Right renal pelvis (tissue), 4 donors: Measurements from ENCODE around the gene RBM4B. TPM values are rescaled to one million over a fixed set of nuclear protein-coding genes. Genes with fewer than 3 reads are reported as not detected.
"Not testable (repeated sequence)": the region's sequence is repeated elsewhere in the genome, so short reads cannot be mapped to it uniquely, and the experiment has no call there.

ENCODE experiments used
- DNase-seq, 4 donors: peaks; one replicate each; pipeline ENCODE4 v3.0.0-alpha.2; 2013; ENCODE audit warnings: low read depth in 4 of 4, low spot score in 3 of 4, missing footprints in 1 of 4
- polyA plus RNA-seq, 4 donors: library from polyadenylated mRNA; unstranded; fragments of 120-200 nt; gene quantifications; one replicate each; pipeline ENCODE4 v1.2.1, GENCODE V29; 2013; ENCODE audit not compliant: insufficient read length in 4 of 4

The RBM4B gene
- polyA plus RNA-seq, 4 donors, result 58.1 to 68.9 (median 67.5) TPM

DNA sequence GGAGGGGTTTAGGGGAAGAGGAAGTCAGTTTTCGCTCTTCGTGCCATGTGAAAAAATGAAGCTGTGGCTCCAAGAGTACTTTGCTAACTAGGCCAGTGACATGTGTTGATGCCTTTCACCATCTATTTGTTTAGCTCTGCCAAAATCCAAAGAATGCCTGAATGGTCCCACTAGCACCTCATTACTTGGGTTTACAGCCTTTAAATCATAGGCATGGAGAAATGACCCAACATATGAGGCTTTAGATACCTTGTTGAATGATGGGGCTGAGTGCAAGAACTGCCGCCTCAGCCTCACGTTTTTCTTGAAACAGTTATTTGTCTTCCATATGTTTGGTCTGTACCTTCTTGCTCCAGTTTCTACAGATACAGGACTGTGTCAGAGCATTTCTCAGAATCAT, 30.9 kb downstream of the RBM4B start:
- DNase-seq, result no peak

DNA sequence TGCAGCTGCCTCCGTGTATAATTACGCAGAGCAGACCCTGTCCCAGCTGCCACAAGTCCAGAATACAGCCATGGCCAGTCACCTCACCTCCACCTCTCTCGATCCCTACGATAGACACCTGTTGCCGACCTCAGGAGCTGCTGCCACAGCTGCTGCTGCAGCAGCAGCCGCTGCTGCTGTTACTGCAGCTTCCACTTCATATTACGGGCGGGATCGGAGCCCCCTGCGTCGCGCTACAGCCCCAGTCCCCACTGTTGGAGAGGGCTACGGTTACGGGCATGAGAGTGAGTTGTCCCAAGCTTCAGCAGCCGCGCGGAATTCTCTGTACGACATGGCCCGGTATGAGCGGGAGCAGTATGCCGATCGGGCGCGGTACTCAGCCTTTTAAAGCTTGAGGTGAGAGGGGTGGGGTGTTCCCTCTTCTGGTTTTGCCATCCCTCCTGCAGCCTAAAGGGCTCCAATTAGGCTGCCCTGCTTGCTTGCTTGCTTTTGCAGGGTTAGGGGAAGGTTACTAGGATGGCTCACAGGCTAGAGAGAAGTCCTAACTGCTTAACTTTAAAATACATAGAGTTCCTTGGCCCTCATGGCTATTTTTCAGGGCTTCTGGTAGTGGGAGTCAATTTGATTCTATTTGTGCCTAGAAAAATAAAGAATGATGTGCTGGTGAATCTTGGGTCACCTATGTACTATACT, 33.8 kb downstream of the RBM4B start:
- DNase-seq, result no peak

DNA sequence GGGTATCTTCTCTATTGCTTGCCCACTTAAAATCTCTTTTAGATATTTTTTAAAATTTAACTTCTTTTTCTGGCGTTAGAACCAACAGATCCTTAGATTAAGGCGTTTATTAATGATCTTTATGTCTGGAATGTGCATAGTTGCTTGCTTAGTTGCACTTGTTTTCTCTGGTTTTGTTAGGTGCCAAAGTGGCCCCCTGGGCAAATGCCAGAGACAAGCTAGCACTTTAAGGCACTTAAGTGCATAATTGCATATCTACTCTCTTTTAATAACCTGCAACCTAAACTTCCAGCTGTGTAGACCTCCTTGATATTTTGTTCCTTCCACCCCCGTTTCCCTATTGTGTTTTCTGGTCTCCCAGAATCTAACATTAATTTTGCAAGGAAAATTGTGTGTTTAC, 35.9 kb downstream of the RBM4B start:
- no peak for DNase-seq

DNA sequence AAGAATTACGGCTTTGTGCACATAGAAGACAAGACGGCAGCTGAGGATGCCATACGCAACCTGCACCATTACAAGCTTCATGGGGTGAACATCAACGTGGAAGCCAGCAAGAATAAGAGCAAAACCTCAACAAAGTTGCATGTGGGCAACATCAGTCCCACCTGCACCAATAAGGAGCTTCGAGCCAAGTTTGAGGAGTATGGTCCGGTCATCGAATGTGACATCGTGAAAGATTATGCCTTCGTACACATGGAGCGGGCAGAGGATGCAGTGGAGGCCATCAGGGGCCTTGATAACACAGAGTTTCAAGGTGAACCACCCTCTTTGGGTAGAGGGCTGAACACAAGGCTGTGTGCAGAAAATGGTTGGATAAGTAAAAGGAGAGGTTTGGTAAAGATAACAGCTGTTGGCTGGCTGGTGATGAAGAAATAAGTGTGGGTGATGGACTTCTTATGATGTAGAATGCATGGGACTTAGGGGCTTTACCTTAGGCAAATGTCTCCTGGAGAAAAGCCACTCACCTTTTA, 37.8 kb downstream of the RBM4B start:
- not testable (repeated sequence) for DNase-seq

DNA sequence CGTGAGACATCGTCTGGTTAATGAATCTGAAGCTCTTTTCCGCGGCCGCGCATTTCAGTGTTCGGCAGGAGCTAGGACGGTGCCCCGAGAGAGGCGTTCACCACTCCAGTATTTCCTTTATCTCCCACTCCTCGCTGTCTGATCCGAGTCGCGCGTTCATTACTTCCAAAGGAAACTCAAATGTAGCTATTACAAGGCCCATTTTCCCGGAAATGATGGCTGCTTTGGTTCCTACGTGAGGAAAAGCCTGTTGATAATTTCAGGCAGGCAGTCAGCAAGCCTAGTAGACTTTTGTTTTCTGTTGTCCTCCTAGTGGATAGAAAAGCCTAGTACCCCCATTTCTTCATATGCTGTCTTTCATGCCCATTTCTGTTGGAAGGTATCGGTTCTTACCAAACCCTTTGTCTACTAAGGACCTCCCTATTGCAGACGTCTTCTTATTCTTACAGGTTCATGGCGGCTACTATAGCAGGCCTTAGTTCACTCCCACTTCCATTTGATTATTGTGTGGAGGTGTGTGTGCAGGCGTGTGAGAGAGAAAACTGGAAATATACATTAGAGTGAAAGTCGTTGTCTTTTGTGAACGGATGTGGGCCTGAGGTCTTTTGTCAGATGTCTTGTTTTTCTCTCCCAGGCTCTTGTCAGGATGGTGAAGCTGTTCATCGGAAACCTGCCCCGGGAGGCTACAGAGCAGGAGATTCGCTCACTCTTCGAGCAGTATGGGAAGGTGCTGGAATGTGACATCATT, 38.4 kb downstream of the RBM4B start:
- DNase-seq, result peak in 3 of 4 donors; percentile 16 to 31 (median 31)

DNA sequence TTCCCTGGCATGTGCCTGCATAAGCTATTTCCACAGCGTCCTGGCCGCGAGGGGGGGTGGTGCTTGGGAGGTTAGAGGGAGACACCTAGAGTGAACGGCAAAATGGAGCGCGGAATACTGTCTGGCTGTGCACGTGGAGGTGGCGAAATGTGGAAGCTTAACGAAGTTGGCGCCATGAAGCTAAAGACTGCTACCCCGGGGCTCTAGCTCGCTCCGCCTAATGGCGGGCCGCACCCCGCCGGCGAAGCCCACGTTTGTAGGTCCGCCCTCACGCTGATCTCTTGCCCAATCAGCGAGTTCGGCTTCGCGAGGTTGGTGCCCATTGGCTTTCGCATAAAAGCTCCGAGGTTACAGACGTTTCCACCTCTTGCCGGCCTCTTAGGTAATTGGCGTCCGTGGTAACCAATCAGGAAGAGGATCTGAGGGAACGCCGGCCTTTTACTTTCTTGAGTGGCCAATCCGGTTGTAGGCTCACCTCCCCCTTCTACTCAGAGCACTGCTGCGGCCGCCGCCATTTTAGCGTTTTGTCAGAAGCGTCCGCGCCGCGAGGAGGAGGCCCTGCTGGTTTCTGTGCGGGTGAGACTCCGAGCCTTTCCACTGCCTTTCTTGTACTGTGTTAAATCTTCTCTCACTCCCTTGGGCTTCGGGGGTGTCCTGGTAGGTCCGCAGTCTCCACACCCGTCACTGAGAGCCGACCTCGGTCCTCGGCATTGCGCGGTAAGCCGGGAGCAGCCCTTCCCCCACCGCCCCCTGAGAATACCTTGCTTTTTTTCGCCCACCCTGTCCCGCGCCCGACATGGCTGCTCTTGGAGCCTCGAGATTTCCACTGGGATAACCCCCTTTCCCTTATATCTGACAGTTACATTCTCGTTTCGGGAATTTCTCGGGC, 39.3 kb downstream of the RBM4B start, which contains the start of gene RBM4:
Gene RBM4, plus strand, starts transcription at position 527 of the 889 bp plus-strand sequence. CDS start 1,009 bp downstream, outside the sequence.
- peak; percentile 97 to 100 (median 100) for DNase-seq

DNA sequence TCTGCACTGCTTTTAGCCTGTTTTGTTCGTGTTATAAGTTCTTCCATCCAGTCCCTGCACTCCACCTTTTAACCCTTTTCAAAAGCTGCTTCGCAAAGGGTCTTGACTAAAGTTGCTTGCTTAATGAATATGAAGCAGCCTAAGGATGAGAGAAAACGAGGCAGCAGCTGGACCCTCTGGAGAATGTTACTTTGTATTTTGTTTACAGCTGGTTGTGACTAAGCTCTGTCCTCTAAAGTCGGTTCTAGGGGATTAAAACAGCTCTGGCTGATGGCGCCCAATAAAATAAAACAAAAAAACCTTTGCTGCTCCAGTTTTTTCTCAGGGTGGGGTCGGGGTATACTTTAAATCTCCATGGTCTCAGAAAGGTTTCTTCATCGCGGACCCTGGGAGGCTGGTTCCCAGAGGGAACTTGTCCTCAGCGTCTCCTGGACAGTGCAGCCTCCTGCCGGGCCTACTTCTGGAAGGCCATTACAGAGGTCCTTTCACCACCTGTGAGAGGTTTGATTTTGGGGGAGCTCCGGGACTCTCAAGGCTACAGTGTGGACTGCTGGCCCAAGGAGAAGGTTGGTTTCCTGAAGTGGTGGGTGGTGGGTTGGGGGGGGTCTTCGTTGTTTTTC, 40.0 kb downstream of the RBM4B start:
- no peak for DNase-seq

DNA sequence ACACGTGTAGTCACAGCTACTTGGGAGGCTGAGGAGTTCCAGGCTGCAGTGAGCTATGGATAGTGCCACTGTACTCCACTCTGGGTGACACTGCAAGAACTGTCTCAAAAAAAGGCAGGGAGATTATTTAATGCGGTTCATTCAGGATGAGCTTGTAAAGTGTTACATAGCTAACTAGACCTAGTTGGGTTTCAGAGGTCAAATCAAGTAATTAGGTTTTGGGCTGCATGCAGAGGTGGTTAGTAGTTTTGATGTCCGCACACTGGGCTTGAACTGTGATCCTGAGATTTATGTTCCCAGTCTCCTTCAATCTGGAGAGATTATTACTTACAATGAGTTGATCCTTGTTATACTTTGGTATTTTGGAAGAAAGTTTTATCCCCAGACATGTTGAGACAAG, 41.3 kb downstream of the RBM4B start:
- DNase-seq, result no peak

DNA sequence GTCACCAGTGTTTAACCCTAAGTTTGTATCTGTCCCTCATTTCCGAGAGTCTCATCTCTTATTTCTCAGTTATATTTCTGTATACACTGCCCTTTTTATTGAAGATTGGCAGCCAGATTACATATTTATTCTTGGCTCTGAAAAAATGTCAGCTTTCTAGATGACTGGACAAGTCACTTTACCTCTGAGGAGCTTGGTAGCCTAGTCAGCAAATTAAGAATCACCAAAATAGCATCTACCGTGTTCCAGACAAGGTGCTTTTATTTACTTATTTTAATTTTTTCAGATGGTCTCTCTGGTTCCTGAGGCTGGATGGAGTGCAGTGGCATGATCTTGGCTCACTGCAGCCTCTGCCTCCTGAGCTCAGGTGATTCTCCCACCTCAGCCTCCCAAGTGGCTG, 44.7 kb downstream of the RBM4B start:
- DNase-seq, result no peak

DNA sequence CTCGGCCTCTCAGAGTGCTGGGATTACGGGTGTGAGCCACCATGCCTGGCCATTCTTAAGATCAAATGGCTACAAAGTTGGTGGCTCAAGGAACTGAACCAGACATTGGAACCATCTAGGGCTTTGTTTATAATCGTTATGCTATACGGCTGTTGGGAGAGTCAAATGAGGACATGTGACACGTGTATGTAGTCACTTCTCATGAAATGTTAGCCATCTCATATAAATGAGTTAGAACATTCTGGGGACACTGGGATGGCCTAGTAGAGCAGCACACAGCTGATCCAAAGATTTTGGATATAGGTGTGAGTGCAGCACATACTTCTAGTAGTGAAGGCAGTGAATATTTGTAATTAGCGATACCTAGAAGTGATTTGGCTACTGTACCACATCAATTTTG, 45.8 kb downstream of the RBM4B start:
- DNase-seq, result no peak

DNA sequence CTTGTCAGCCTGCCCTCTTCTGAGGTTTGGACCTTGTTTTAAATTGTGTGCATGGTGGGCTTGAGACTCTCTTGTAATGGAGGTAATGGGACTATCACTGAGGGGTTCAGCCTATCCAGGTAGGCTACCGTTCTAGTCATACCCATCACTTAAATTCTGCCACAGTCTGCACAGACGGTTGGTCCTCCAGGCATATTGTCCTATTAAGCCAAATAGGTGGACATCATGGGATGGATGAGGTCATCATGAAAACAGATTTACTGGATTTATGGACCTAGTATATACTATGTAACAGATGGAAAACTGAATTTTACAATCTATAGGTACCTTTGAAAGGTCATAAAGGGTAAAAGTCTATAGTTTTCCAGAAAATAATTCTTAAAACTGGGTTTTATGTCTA, 48.3 kb downstream of the RBM4B start:
- DNase-seq, result no peak

DNA sequence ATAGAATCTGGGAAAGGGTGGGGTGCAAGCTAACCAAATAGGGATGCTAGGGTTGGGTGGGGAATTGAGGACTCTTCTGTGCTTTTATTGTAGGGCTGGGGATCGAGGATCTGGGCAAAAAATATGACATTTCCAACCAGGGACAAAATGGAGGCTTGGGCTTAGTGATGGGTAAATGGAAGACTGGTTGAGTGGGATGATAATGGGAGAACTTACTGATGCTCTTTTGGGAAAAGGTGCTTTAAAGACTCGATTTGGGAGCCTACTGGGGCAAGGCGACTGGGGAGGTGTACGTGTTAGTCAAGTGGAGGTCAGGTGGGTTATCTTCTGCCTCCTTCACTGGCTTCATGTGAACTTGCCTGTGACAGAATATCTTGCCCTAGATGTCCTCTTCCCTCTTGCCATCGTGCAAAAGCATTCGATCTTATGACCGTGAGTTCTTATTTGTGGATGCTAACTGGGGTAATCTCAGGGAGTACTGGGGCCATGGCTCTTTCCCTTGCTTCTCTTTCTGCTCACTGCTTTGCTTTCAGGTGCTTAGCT, 49.6 kb downstream of the RBM4B start:
- no peak for DNase-seq

DNA sequence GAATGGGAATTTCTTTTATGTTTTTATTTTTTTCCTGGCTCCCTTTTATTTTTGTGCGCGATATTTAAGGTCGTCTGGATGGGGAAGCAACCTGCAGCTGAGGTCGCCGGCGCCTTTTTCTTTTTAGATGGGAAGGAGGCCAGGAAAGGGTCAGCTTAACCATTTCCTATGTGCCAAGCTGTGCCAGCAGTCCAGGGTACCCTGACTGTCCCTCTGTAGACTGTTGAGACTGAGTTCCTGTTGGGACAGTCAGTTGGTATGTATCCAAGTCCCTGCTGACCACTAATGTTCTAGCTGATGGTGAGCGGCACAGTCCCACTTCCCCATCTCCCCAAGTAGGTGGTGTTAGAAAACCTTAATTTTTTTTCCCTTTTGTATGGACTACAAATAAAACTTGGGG, 50.8 kb downstream of the RBM4B start:
- no peak for DNase-seq

DNA sequence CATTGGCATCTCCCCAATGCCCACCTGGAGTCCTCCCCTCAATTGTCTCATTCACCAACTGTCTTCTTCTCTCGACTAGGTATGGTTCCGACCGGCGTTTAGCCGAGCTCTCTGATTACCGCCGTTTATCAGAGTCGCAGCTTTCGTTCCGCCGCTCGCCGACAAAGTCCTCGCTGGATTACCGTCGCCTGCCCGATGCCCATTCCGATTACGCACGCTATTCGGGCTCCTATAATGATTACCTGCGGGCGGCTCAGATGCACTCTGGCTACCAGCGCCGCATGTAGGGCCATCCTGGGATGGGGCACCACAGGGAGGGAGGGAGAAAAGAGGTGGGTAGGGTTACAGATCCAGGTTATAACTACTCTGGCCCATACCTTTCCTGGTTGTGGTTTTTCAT, 51.3 kb downstream of the RBM4B start:
- no peak for DNase-seq

DNA sequence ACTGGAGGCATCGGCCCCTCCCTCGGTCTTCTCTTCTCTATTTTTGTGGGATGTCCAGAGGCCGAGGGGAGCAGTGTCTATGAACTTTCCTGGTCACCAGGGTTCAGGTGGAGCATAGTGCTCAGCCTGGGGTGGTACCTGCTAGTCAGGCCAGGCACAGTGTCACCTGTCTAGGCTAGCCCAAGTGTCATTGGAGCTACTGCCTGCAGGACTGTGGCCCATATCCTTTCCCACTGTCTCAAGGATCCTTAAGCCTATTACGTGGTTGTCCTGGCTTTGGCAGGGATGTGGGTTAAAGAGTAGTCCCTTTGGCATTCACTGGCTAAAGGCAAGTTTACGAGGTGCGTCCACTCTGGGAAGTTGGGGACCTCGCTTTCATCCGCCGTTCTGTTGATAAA, 51.9 kb downstream of the RBM4B start:
- no peak for DNase-seq

DNA sequence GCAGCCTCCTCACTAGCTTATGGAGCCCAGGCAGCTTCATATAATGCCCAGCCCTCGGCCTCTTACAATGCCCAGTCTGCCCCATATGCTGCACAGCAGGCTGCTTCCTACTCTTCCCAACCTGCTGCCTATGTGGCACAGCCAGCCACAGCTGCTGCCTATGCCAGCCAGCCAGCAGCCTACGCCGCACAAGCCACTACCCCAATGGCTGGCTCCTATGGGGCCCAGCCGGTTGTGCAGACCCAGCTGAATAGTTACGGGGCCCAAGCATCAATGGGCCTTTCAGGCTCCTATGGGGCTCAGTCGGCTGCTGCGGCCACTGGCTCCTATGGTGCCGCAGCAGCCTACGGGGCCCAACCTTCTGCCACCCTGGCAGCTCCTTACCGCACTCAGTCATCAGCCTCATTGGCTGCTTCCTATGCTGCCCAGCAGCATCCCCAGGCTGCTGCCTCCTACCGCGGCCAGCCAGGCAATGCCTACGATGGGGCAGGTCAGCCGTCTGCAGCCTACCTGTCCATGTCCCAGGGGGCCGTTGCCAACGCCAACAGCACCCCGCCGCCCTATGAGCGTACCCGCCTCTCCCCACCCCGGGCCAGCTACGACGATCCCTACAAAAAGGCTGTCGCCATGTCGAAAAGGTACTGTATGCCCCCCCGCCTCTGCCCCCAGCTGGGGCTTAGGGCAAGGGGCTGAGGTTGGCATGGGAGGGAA, 52.5 kb downstream of the RBM4B start:
- DNase-seq, result no peak

DNA sequence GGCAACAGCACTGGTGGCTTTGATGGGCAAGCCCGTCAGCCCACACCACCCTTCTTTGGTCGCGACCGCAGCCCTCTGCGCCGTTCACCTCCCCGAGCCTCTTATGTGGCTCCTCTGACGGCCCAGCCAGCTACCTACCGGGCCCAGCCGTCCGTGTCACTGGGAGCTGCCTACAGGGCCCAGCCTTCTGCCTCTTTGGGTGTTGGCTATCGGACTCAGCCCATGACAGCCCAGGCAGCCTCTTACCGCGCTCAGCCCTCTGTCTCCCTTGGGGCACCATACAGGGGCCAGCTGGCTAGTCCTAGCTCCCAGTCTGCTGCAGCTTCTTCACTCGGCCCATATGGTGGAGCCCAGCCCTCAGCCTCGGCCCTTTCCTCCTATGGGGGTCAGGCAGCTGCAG, 53.2 kb downstream of the RBM4B start:
- no peak for DNase-seq

DNA sequence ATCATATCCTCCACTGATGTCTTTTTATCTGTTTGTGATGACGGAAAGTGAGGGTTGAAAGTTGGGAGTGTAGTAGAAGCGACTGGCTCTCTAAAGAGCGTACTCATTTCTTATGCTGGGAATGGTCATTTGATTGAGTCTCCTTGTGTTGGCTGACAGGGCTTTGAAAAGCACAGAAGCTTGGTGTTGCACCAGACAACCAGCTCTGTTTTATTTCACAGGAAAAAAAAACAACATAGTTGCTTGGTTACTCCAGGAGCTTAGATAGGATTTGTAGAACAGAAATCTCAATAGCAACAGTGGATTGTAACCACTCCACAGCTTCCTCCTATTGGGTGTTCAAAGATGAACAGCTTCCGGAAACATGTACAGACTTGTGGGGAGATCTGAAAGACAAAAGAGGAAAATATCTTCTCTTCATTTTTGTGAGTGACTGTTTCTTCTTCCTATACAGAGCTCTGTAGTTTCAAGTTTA, 58.6 kb downstream of the RBM4B start:
- DNase-seq, result no peak

DNA sequence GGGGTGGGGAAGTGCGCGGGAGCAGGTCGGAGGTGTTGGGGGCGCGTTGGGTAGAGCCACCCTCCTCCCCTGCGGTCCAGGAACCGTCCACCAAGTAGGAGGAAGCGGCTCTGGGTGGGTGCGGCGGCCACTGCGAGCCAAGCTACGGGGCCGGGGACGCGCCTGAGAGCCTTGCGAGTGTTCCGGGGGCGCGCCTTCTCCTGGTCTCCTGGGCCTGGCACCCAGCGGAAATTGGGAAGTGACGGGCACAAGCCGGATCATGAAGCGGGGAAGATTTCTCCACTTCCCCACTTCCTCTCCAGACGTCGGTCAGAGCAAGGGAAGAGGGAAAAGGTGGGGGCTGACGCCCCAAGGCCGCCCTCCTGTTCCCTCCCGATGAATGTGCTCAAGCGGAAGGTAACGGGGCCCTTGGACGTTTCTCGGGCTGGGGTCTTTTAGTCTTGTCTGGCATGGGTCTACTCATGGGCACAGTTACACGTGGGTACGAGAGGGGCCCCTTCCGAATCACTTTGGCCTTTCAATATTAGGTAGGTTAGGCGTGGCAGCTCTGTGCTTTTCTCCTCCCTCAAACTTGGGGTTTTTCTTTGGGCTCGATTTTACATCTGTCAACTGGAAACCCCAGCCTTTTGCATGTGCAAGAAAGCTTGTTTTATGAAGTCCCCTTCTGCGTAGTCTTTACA, 60.4 kb downstream of the RBM4B start:
- no peak for DNase-seq
